Activated B cell treated with CpG ODN at 0.5 μM for 24 hours (primary cell): ENCODE results near the gene ZC2HC1B. TPM values are rescaled to one million over a fixed set of nuclear protein-coding genes. Genes with fewer than 3 reads are reported as not detected.

ENCODE experiments used
- ATAC-seq: fragments of 200-7000 bp; cut with Tn5 transposase; one replicate; pipeline ENCODE4 v1.10.0; 2021; ENCODE audit warnings: low read depth, mild to moderate bottlenecking, moderate library complexity
- CTCF ChIA-PET: fragments of 350-600 bp; sonication (Branson Sonifier 250); formaldehyde crosslinking; loops from one replicate; lab custom pipeline; 2021; ENCODE audit warnings: antibody characterized with exemption; lab: Charles Lee
- POLR2A ChIA-PET: fragments of 350-600 bp; sonication (Branson Sonifier 250); formaldehyde crosslinking; loops from one replicate; lab custom pipeline; 2021; ENCODE audit warnings: antibody characterized with exemption; lab: Charles Lee
- DNase-seq: peaks from one replicate; pipeline ENCODE4 v3.0.0; 2022
- H3K27ac Mint-ChIP-seq: one replicate; pipeline ENCODE4 v1.8.0; 2020; ENCODE audit warnings: mixed read lengths
- H3K27me3 Mint-ChIP-seq: one replicate; pipeline ENCODE4 v1.8.0; 2021; ENCODE audit warnings: mixed read lengths
- H3K36me3 Mint-ChIP-seq: one replicate; pipeline ENCODE4 v1.8.0; 2021; ENCODE audit warnings: low read depth, mixed read lengths
- H3K4me1 Mint-ChIP-seq: one replicate; pipeline ENCODE4 v1.8.0; 2021; ENCODE audit warnings: mixed read lengths
- H3K4me3 Mint-ChIP-seq: one replicate; pipeline ENCODE4 v1.8.0; 2020; ENCODE audit warnings: mild to moderate bottlenecking, mixed read lengths
- H3K9me3 Mint-ChIP-seq: one replicate; pipeline ENCODE4 v1.8.0; 2020; ENCODE audit warnings: mixed read lengths
- CTCF ChIP-seq: fragments of 200-600 bp; IDR thresholded peaks from one replicate; pipeline ENCODE4 v1.8.0; 2022; ENCODE audit warnings: antibody characterized with exemption, mild to moderate bottlenecking
- intact Hi-C: fragments of 100-400 bp; cut with micrococcal nuclease; formaldehyde crosslinking; loops from one replicate; pipeline ENCODE4 v1.15.1; 2024
- total RNA-seq: library from RNA; stranded (reverse); gene quantifications from 2 replicates; pipeline ENCODE4 v1.2.3, GENCODE V29; 2022

The ZC2HC1B gene
- total RNA-seq, 1 donor from 2014 or later: 2.3 TPM

GRCh38 chr6:143966312-143966711 is 102.0 kb downstream of the ZC2HC1B start:
- CTCF ChIA-PET: no interaction called here
- Mint-ChIP-seq H3K36me3 (peaks cover 25% of the 10 kb centered on the region), H3K4me3 (no peak overlapping the region), H3K4me1 (no peaks in the 10 kb centered on the region), H3K27me3 (no peaks in the 10 kb centered on the region), H3K27ac (no peak overlapping the region), H3K9me3 (no peaks in the 10 kb centered on the region)
- POLR2A ChIA-PET: no interaction called here
- DNase-seq: no peak
- TF ChIP-seq CTCF: no peak
- ATAC-seq: no peak
- intact Hi-C loops: no loop called here

- no peaks in the 10 kb centered on the region for H3K9me3 Mint-ChIP-seq
- H3K36me3 Mint-ChIP-seq: peaks cover 25% of the 10 kb centered on the region
- no peak for TF ChIP-seq CTCF
- POLR2A ChIA-PET: no interaction called here
- no peak overlapping the region for H3K4me3 Mint-ChIP-seq
- ATAC-seq: no peak
- no peak overlapping the region for H3K27ac Mint-ChIP-seq
- intact Hi-C loops: no loop called here
- no peaks in the 10 kb centered on the region for H3K4me1 Mint-ChIP-seq
- H3K27me3 Mint-ChIP-seq: no peaks in the 10 kb centered on the region
- CTCF ChIA-PET: no interaction called here
- DNase-seq: no peak
Observed at GRCh38 chr6:143967706-143968376, 103.6 kb downstream of the ZC2HC1B start.

- ATAC-seq (no peak), DNase-seq (no peak)
- ChIA-PET POLR2A (no interaction called here), CTCF (no interaction called here)
- no peak overlapping the region for H3K27ac Mint-ChIP-seq
- no peaks in the 10 kb centered on the region for H3K4me1 Mint-ChIP-seq
- no peaks in the 10 kb centered on the region for H3K27me3 Mint-ChIP-seq
- H3K36me3 Mint-ChIP-seq: peaks cover 25% of the 10 kb centered on the region
- no peak overlapping the region for H3K4me3 Mint-ChIP-seq
- intact Hi-C loops: no loop called here
- no peaks in the 10 kb centered on the region for H3K9me3 Mint-ChIP-seq
- no peak for TF ChIP-seq CTCF
Observed at GRCh38 chr6:143969077-143969476, 104.8 kb downstream of the ZC2HC1B start.

- no peaks in the 10 kb centered on the region for H3K4me1 Mint-ChIP-seq
- intact Hi-C loops: no loop called here
- DNase-seq: no peak
- H3K36me3 Mint-ChIP-seq: peaks cover 16% of the 10 kb centered on the region
- no peaks in the 10 kb centered on the region for H3K9me3 Mint-ChIP-seq
- no peak for ATAC-seq
- CTCF ChIA-PET: no interaction called here
- TF ChIP-seq CTCF: no peak
- POLR2A ChIA-PET: no interaction called here
- H3K27ac Mint-ChIP-seq: no peak overlapping the region
- no peak overlapping the region for H3K4me3 Mint-ChIP-seq
- H3K27me3 Mint-ChIP-seq: no peaks in the 10 kb centered on the region
Observed at GRCh38 chr6:143970456-143971218, 106.4 kb downstream of the ZC2HC1B start.

GRCh38 chr6:143971482-143972205 is 107.4 kb downstream of the ZC2HC1B start:
- Mint-ChIP-seq H3K36me3 (peaks cover 7% of the 10 kb centered on the region), H3K27me3 (no peaks in the 10 kb centered on the region), H3K27ac (no peak overlapping the region), H3K9me3 (no peaks in the 10 kb centered on the region), H3K4me3 (no peak overlapping the region), H3K4me1 (no peaks in the 10 kb centered on the region)
- intact Hi-C loops: no loop called here
- TF ChIP-seq CTCF: no peak
- no peak for DNase-seq
- ChIA-PET POLR2A (no interaction called here), CTCF (no interaction called here)
- no peak for ATAC-seq
